HCT116 (cell line): ENCODE measurements around the gene ZNF790. TPM values are rescaled to one million over a fixed set of nuclear protein-coding genes. Genes with fewer than 3 reads are reported as not detected.
A peak's percentile ranks its signal among the peaks of the same experiment; 100 is the strongest.

Experiments used
- ATAC-seq: fragments of 200-7000 bp; cut with Tn5 transposase; 2 replicates; pipeline ENCODE4 v1.9.1; 2020; ENCODE audit warnings: mild to moderate bottlenecking, moderate library complexity
- BruUV-seq: library from RNA; stranded (reverse); fragments of 400-500 nt; replicated peaks from 2 replicates; lab custom pipeline; 2021; lab: Mats Ljungman, UMichigan
- CTCF ChIA-PET: fragments of 300-600 bp; sonication (Branson Sonifier 250); formaldehyde crosslinking; loops from one replicate; lab custom pipeline; 2021; ENCODE audit warnings: antibody characterized with exemption; lab: Charles Lee
- POLR2A ChIA-PET: fragments of 300-600, 350-600 bp; sonication (Branson Sonifier 250); formaldehyde crosslinking; loops from one replicate; lab custom pipeline; 2021; ENCODE audit warnings: antibody characterized with exemption; lab: Charles Lee
- RAD21 ChIA-PET, 2 experiments: fragments of 300-600 bp; sonication (Branson Sonifier 250); formaldehyde crosslinking; loops; one replicate each; lab custom pipeline; 2023; ENCODE audit warnings: low total read pairs in 2 of 2; ENCODE audit not compliant: uncharacterized antibody in 2 of 2, unreplicated experiment in 2 of 2, low non-redundant PET in 1 of 2; lab: Charles Lee
- DNase-seq: peaks from one replicate; pipeline ENCODE4 v3.0.0-alpha.2; 2010; ENCODE audit warnings: low read depth, low spot score
- H2AFZ ChIP-seq: fragments of 200-600 bp; shearing (Covaris generic), sonication (generic); 2 replicates; pipeline ENCODE4 v1.6.1; 2017; ENCODE audit warnings: low read depth, mixed run types, mixed read lengths, antibody characterized with exemption, low read length; ENCODE audit not compliant: poor library complexity, severe bottlenecking
- H3K27ac ChIP-seq: 2 replicates; pipeline ENCODE4 v1.5.1; 2012; ENCODE audit warnings: low read depth, low read length
- H3K27me3 ChIP-seq: fragments of 200-600 bp; sonication (generic); 2 replicates; pipeline ENCODE4 v1.6.1; 2016; ENCODE audit warnings: mixed run types, low read length, mixed read lengths; ENCODE audit not compliant: insufficient read depth
- H3K36me3 ChIP-seq, 2 experiments: fragments of 200-500 bp in 1 of 2; fragments of 200-600 bp in 1 of 2; sonication (Bioruptor generic) in 1 of 2; sonication (generic) in 1 of 2; 2 replicates each; pipeline versions ENCODE4 v1.5.1 to v1.6.1; 2014 to 2016; ENCODE audit warnings: low read length in 2 of 2, inconsistent platforms in 1 of 2, mixed read lengths in 1 of 2, mixed run types in 1 of 2; ENCODE audit not compliant: insufficient read depth in 2 of 2, control insufficient read depth in 1 of 2
- H3K4me1 ChIP-seq, 2 experiments: fragments of 200-600 bp in 1 of 2; sonication (generic) in 1 of 2; 2 replicates each; pipeline versions ENCODE4 v1.5.1 to v1.6.1; 2012 to 2017; ENCODE audit warnings: low read length in 2 of 2, inconsistent platforms in 1 of 2, mild to moderate bottlenecking in 1 of 2, mixed read lengths in 1 of 2, mixed run types in 1 of 2, moderate library complexity in 1 of 2; ENCODE audit not compliant: insufficient read depth in 2 of 2, control insufficient read depth in 1 of 2
- H3K4me2 ChIP-seq: fragments of 200-600 bp; sonication (generic); 2 replicates; pipeline ENCODE4 v1.6.1; 2017; ENCODE audit warnings: mixed run types, low read length, mixed read lengths
- H3K4me3 ChIP-seq, 2 experiments: fragments of 200-600 bp in 1 of 2; sonication (generic) in 1 of 2; replicated peaks in 1 of 2; 2 replicates each; pipeline ENCODE4 v1.5.1; 2011 to 2016; ENCODE audit warnings: low read length in 2 of 2, control low read depth in 1 of 2, low read depth in 1 of 2, mild to moderate bottlenecking in 1 of 2, mixed read lengths in 1 of 2, mixed run types in 1 of 2
- H3K79me2 ChIP-seq: fragments of 200-600 bp; sonication (generic); 2 replicates; pipeline ENCODE4 v1.6.1; 2017; ENCODE audit warnings: mild to moderate bottlenecking, mixed run types, low read length, moderate library complexity, mixed read lengths; ENCODE audit not compliant: insufficient read depth
- H3K9ac ChIP-seq: fragments of 200-600 bp; sonication (generic); 2 replicates; pipeline ENCODE4 v1.6.1; 2016; ENCODE audit warnings: low read length, mixed read lengths
- H3K9me2 ChIP-seq: fragments of 200-600 bp; sonication (generic), shearing (Covaris generic); 2 replicates; pipeline ENCODE4 v1.6.1; 2017; ENCODE audit warnings: mixed run types, mild to moderate bottlenecking, moderate library complexity; ENCODE audit not compliant: insufficient read depth
- H3K9me3 ChIP-seq, 2 experiments: fragments of 200-500 bp in 1 of 2; fragments of 200-600 bp in 1 of 2; sonication (Bioruptor generic) in 1 of 2; sonication (generic) in 1 of 2; 2 replicates each; pipeline ENCODE4 v1.6.1; 2014 to 2017; ENCODE audit warnings: low read length in 2 of 2, mixed read lengths in 2 of 2, inconsistent platforms in 1 of 2, low read depth in 1 of 2, mild to moderate bottlenecking in 1 of 2, mixed run types in 1 of 2, moderate library complexity in 1 of 2; ENCODE audit not compliant: control insufficient read depth in 1 of 2, insufficient read depth in 1 of 2
- H4K20me1 ChIP-seq: fragments of 200-600 bp; sonication (generic), shearing (Covaris generic); 2 replicates; pipeline ENCODE4 v1.6.1; 2017; ENCODE audit warnings: mixed run types, mild to moderate bottlenecking, moderate library complexity; ENCODE audit not compliant: insufficient read depth
- CEBPB ChIP-seq: IDR thresholded peaks from 2 replicates; pipeline ENCODE4 v1.6.1; 2012; ENCODE audit warnings: low read depth
- EGR1 ChIP-seq: IDR thresholded peaks from 2 replicates; pipeline ENCODE4 v1.6.1; 2012; ENCODE audit warnings: low read depth
- EZH2 ChIP-seq: fragments of 200-600 bp; sonication (generic); IDR thresholded peaks from 2 replicates; pipeline ENCODE4 v1.6.1; 2017; ENCODE audit warnings: antibody characterized with exemption, mixed run types
- FOSL1 ChIP-seq: IDR thresholded peaks from 2 replicates; pipeline ENCODE4 v1.6.1; 2012; ENCODE audit warnings: low read depth
- MAX ChIP-seq: IDR thresholded peaks from 2 replicates; pipeline ENCODE4 v1.6.1; 2012
- POLR2A ChIP-seq: IDR thresholded peaks from 2 replicates; pipeline ENCODE4 v1.7.0; 2011; ENCODE audit warnings: borderline replicate concordance; ENCODE audit not compliant: insufficient read depth, insufficient read length; ENCODE audit errors: extremely low read depth
- POLR2AphosphoS5 ChIP-seq: IDR thresholded peaks from 2 replicates; pipeline ENCODE4 v1.6.1; 2011; ENCODE audit warnings: mild to moderate bottlenecking, low read depth, low read length, moderate library complexity
- SP1 ChIP-seq: IDR thresholded peaks from 2 replicates; pipeline ENCODE4 v1.6.1; 2012; ENCODE audit warnings: low read depth
- TCF7L2 ChIP-seq: IDR thresholded peaks from 2 replicates; pipeline ENCODE4 v1.7.0; 2011; ENCODE audit warnings: borderline replicate concordance, inconsistent platforms; ENCODE audit not compliant: insufficient read depth, insufficient read length; ENCODE audit errors: extremely low read depth
- YY1 ChIP-seq: IDR thresholded peaks from 2 replicates; pipeline ENCODE4 v1.6.1; 2011; ENCODE audit warnings: low read length, low read depth, moderate library complexity, mild to moderate bottlenecking; ENCODE audit not compliant: insufficient replicate concordance; ENCODE audit errors: extremely low read depth
- ZNF274 ChIP-seq: fragments of 200-500 bp; sonication (Bioruptor generic); IDR thresholded peaks from 2 replicates; pipeline ENCODE4 v1.6.1; 2014; ENCODE audit warnings: mild to moderate bottlenecking, low read depth, low read length, inconsistent platforms
- intact Hi-C: fragments of 100-400 bp; cut with micrococcal nuclease; formaldehyde crosslinking; loops from 2 replicates; pipeline ENCODE4 v1.10.0; 2022
- total RNA-seq: library from RNA; stranded (reverse); gene quantifications from one replicate; pipeline ENCODE4 v1.2.1, GENCODE V29; 2021; ENCODE audit not compliant: unreplicated experiment
- TF ChIP-seq, protein P1 (sequence below): IDR thresholded peaks from 2 replicates; pipeline ENCODE4 v1.6.1; 2012
- TF ChIP-seq, protein P2 (sequence below): IDR thresholded peaks from 2 replicates; pipeline ENCODE4 v1.6.1; 2011; ENCODE audit warnings: mild to moderate bottlenecking, low read length, moderate library complexity; ENCODE audit not compliant: insufficient replicate concordance; ENCODE audit errors: extremely low read depth
- TF ChIP-seq, protein P3 (sequence below): IDR thresholded peaks from 2 replicates; pipeline ENCODE4 v1.6.1; 2012; ENCODE audit warnings: low read depth

The ZNF790 gene
- total RNA-seq, 1 experiment from 2014 or later: 0.32 TPM

DNA sequence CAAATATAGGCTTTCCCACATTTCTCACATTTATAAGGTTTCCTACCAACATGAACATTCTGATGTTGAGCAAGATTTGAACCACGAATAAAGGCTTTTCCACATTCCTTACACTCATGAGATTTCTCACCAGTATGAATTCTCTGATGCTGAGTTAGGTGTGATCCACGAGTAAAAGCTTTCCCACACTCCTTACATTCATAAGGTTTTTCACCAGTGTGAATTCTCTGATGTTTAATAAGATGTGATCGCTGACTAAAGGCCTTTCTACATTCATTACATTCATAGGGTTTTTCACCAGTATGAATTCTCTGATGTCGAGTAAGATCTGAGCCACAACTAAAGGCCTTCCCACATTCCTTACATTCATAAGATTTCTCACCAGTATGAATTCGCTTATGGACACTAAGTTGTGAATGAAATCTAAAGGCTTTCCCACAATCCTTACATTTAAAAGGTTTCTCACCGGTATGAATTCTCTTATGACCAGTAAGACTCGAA is 19.0 kb downstream of the ZNF790 start:
- Histone ChIP-seq H3K36me3 (no peaks in the 10 kb centered on the region), H3K4me1 (no peaks in the 10 kb centered on the region), H3K4me2 (no peak overlapping the region), H3K27ac (no peak overlapping the region), H2AFZ (no peak overlapping the region), H3K27me3 (no peaks in the 10 kb centered on the region), H3K79me2 (no peaks in the 10 kb centered on the region), H3K9ac (no peak overlapping the region), H3K4me3 (no peak overlapping the region), H3K9me3 (peaks cover 25 to 27% of the 10 kb centered on the region in 2 experiments; a peak in 2 of 4 replicates), H3K9me2 (no peaks in the 10 kb centered on the region), H4K20me1 (no peaks in the 10 kb centered on the region)
- no TSS peak for BruUV-seq
- intact Hi-C loops: no loop called here
- ATAC-seq (no peak), DNase-seq (no peak)
- ChIA-PET POLR2A (no interaction called here), RAD21 (no interaction called here), CTCF (no interaction called here)
- TF ChIP-seq EZH2 (no peak), FOSL1 (no peak), TCF7L2 (no peak), POLR2AphosphoS5 (no peak), ZNF274 (peak; percentile 86)
- TF ChIP-seq, protein P1, sequence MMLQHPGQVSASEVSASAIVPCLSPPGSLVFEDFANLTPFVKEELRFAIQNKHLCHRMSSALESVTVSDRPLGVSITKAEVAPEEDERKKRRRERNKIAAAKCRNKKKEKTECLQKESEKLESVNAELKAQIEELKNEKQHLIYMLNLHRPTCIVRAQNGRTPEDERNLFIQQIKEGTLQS: no peak

DNA sequence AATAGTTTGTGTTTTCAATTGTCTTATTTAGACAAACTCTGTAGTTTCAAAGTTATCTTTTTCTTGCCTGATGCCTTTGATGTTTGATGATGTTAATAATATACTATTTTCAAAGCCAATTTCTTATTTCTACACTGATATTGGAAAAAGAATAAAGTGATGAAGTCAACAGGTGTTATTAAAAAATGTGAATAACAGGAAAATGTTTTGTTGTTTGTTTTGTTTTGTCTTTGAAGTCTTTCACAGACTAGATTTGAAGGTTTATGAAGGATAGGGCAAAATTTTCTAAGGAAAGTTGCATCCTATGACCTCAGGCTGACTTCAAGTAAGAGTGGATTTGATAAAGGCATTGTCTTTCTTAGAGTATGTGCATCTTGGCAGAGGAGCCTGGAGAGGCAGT is 31.2 kb downstream of the ZNF790 start:
- H3K9me3 ChIP-seq: peaks cover 0 to 19% of the 10 kb centered on the region in 2 experiments; a peak in 2 of 4 replicates
- no peaks in the 10 kb centered on the region for H3K9me2 ChIP-seq
- H3K9ac ChIP-seq: no peak overlapping the region
- no peak overlapping the region for H2AFZ ChIP-seq
- no TSS peak for BruUV-seq
- no peak overlapping the region for H3K4me3 ChIP-seq
- H3K79me2 ChIP-seq: no peaks in the 10 kb centered on the region
- CTCF ChIA-PET: no interaction called here
- H3K4me2 ChIP-seq: no peak overlapping the region
- no peaks in the 10 kb centered on the region for H3K36me3 ChIP-seq
- RAD21 ChIA-PET: no interaction called here
- ATAC-seq: no peak
- POLR2A ChIA-PET: no interaction called here
- no peaks in the 10 kb centered on the region for H3K4me1 ChIP-seq
- no peaks in the 10 kb centered on the region for H3K27me3 ChIP-seq
- intact Hi-C loops: no loop called here
- DNase-seq: no peak
- no peaks in the 10 kb centered on the region for H4K20me1 ChIP-seq
- no peak overlapping the region for H3K27ac ChIP-seq
- no peak for TF ChIP-seq FOSL1
- no peak for TF ChIP-seq TCF7L2
- TF ChIP-seq CEBPB: no peak
- TF ChIP-seq, protein P2, sequence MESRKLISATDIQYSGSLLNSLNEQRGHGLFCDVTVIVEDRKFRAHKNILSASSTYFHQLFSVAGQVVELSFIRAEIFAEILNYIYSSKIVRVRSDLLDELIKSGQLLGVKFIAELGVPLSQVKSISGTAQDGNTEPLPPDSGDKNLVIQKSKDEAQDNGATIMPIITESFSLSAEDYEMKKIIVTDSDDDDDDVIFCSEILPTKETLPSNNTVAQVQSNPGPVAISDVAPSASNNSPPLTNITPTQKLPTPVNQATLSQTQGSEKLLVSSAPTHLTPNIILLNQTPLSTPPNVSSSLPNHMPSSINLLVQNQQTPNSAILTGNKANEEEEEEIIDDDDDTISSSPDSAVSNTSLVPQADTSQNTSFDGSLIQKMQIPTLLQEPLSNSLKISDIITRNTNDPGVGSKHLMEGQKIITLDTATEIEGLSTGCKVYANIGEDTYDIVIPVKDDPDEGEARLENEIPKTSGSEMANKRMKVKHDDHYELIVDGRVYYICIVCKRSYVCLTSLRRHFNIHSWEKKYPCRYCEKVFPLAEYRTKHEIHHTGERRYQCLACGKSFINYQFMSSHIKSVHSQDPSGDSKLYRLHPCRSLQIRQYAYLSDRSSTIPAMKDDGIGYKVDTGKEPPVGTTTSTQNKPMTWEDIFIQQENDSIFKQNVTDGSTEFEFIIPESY: no peak
- TF ChIP-seq POLR2A: no peak
- TF ChIP-seq, protein P1: no peak
- TF ChIP-seq, protein P3, sequence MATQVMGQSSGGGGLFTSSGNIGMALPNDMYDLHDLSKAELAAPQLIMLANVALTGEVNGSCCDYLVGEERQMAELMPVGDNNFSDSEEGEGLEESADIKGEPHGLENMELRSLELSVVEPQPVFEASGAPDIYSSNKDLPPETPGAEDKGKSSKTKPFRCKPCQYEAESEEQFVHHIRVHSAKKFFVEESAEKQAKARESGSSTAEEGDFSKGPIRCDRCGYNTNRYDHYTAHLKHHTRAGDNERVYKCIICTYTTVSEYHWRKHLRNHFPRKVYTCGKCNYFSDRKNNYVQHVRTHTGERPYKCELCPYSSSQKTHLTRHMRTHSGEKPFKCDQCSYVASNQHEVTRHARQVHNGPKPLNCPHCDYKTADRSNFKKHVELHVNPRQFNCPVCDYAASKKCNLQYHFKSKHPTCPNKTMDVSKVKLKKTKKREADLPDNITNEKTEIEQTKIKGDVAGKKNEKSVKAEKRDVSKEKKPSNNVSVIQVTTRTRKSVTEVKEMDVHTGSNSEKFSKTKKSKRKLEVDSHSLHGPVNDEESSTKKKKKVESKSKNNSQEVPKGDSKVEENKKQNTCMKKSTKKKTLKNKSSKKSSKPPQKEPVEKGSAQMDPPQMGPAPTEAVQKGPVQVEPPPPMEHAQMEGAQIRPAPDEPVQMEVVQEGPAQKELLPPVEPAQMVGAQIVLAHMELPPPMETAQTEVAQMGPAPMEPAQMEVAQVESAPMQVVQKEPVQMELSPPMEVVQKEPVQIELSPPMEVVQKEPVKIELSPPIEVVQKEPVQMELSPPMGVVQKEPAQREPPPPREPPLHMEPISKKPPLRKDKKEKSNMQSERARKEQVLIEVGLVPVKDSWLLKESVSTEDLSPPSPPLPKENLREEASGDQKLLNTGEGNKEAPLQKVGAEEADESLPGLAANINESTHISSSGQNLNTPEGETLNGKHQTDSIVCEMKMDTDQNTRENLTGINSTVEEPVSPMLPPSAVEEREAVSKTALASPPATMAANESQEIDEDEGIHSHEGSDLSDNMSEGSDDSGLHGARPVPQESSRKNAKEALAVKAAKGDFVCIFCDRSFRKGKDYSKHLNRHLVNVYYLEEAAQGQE: no peak
- TF ChIP-seq MAX: no peak
- no peak for TF ChIP-seq EGR1
- TF ChIP-seq SP1: no peak
- no peak for TF ChIP-seq YY1
- no peak for TF ChIP-seq ZNF274
